Thyroid gland (tissue), 4 donors: ENCODE results near the gene DYNC1H1.

Source experiments
- CTCF ChIP-seq, 6 experiments: fragments of 200-600 bp in 3 of 6; fragments of 450-650 bp in 3 of 6; sonication (generic) in 3 of 6; IDR thresholded peaks; one replicate each; pipeline ENCODE4 v1.5.1; 2016 to 2019; ENCODE audit warnings: antibody characterized with exemption in 6 of 6, mild to moderate bottlenecking in 2 of 6, inconsistent platforms in 1 of 6, moderate library complexity in 1 of 6
- POLR2A ChIP-seq, 2 donors: fragments of 450-650 bp; IDR thresholded peaks; one replicate each; pipeline ENCODE4 v1.6.1; 2017; ENCODE audit warnings: antibody characterized with exemption in 2 of 2, mild to moderate bottlenecking in 2 of 2, moderate library complexity in 1 of 2

- TF ChIP-seq CTCF (IDR thresholded peaks at IDR 0.05) (no peak), POLR2A (IDR thresholded peaks at IDR 0.05) (no peak)
These were observed 121.1 kb downstream of the DYNC1H1 start for GRCh38 chr14:102085488-102085887.
